ENCODE results near the gene CASK.

- TF ChIP-seq, protein P1, sequence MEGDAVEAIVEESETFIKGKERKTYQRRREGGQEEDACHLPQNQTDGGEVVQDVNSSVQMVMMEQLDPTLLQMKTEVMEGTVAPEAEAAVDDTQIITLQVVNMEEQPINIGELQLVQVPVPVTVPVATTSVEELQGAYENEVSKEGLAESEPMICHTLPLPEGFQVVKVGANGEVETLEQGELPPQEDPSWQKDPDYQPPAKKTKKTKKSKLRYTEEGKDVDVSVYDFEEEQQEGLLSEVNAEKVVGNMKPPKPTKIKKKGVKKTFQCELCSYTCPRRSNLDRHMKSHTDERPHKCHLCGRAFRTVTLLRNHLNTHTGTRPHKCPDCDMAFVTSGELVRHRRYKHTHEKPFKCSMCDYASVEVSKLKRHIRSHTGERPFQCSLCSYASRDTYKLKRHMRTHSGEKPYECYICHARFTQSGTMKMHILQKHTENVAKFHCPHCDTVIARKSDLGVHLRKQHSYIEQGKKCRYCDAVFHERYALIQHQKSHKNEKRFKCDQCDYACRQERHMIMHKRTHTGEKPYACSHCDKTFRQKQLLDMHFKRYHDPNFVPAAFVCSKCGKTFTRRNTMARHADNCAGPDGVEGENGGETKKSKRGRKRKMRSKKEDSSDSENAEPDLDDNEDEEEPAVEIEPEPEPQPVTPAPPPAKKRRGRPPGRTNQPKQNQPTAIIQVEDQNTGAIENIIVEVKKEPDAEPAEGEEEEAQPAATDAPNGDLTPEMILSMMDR (IDR thresholded peaks at IDR 0.05; ENCODE audit: low read depth, low read length, poor library complexity, severe bottlenecking), result no peak
- TF ChIP-seq EZH2phosphoT487 (IDR thresholded peaks at IDR 0.05; ENCODE audit: borderline replicate concordance, low read length), result no peak
These were observed 48.2 kb downstream of the CASK start for GRCh38 chrX:41875142-41875541.
